HFF-Myc (cell line): Measurements from ENCODE around the gene MLN.

Source experiments
- DNase-seq: peaks from one replicate; pipeline ENCODE4 v3.0.0-alpha.2; 2011; ENCODE audit warnings: low read depth; ENCODE audit errors: extremely low read depth
- H3K4me3 ChIP-seq: replicated peaks from 2 replicates; pipeline ENCODE4 v1.5.1; 2011; ENCODE audit warnings: low read depth, mild to moderate bottlenecking, control low read depth, low read length
- TF ChIP-seq, protein P1 (sequence below): IDR thresholded peaks from 2 replicates; pipeline ENCODE4 v1.5.1; 2012; ENCODE audit warnings: mild to moderate bottlenecking, low read depth, low read length, control low read depth; ENCODE audit errors: missing control alignments

The MLN gene

DNA sequence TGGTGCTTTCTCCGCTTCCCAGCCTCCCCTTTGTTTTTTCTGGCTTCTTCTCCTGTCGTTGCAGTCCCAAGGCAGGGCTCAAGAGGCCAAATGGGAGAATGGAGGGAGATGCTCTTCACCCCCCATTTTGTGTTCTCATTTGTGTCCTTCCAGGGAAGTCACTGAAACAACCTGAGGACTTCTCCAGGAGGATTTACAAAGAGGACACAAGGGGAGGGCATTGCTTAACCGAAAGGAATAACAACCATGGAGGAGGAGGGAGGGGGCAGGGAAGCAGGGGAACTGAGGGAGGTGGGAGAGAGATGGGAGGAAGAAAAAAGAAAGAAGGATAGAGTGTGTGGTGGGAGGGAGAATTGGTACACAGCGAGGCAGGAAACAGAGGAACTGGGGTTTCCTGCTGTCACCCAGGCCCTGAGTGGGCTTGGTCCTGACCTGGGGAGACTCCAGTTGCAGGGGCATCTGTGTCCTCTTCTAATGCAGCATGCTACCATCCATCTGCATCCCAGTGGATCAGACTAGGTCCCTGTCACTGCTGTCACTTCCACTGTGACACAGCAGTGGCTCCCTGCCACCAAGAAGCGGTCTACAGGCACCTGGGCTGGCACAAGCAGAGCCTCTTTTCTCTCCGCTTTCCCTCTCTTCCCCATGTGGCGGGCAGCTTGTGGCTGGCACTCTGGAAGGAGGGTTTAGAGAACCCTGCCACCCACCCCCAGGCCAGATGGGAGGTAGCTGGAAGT, 17.1 kb upstream of the MLN start:
- H3K4me3 ChIP-seq, result no peak overlapping the region
- DNase-seq, result no peak
- TF ChIP-seq, protein P1, sequence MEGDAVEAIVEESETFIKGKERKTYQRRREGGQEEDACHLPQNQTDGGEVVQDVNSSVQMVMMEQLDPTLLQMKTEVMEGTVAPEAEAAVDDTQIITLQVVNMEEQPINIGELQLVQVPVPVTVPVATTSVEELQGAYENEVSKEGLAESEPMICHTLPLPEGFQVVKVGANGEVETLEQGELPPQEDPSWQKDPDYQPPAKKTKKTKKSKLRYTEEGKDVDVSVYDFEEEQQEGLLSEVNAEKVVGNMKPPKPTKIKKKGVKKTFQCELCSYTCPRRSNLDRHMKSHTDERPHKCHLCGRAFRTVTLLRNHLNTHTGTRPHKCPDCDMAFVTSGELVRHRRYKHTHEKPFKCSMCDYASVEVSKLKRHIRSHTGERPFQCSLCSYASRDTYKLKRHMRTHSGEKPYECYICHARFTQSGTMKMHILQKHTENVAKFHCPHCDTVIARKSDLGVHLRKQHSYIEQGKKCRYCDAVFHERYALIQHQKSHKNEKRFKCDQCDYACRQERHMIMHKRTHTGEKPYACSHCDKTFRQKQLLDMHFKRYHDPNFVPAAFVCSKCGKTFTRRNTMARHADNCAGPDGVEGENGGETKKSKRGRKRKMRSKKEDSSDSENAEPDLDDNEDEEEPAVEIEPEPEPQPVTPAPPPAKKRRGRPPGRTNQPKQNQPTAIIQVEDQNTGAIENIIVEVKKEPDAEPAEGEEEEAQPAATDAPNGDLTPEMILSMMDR, result no peak

DNA sequence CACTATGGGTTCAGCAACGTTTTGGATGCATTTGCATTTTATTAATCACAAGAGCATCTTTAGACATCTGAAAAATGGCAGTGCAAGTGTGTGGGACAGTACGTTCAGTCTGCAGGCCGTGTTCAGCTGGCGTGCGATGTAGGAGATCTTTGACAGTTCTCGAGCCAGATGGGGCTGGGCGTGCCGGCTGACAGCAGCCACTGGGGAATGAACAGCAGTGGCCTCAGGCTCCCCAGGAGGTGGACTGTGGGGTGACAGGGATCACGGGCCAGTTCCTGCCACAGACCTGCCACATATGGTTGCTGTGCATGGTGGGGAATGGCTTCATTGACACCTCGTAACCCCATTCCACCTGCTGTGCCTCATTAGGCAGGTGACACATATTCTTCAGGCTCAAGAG, 16.4 kb upstream of the MLN start:
- no peak for DNase-seq
- TF ChIP-seq, protein P1, result no peak
- H3K4me3 ChIP-seq, result no peak overlapping the region

DNA sequence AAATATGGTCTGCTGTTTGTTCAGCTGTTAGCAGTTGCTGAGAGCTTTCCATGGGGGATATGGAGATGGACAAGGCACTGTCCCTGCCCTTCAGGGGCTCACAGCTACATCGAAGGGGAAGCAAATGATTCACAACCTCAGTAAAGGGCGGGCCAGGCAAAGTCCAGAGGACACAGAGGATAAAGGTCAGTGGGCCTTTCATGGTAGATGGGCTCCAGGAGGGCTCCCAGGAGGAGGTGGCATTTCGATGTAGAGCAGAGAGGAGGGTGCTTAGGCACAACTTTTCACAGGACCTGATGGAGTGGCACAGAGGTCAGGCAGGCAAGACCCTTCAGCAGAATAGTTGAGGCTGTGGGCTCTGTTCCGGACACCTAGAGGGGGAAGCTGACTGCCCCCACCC, 15.2 kb upstream of the MLN start:
- TF ChIP-seq, protein P1, result no peak
- H3K4me3 ChIP-seq, result no peak overlapping the region
- no peak for DNase-seq

DNA sequence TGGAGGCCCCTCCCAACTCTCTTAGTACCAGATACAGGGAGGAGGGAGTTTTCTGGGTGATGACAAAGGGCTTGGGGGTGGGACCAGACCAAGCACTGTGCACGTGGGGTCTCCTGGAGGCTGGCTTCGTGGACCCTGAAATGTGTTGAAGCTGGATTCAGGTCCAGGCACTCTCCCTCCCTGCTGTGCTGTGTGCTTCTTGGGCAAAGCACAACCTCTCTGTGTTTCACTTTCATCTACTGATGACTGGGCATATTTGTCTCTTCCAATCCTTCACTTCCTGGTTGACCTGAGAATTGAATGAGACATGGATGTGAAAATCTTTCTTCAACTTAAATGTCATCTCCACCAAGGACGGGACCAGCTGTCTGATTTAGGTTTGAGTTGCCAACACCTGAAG, 14.5 kb upstream of the MLN start:
- H3K4me3 ChIP-seq, result no peak overlapping the region
- no peak for DNase-seq

DNA sequence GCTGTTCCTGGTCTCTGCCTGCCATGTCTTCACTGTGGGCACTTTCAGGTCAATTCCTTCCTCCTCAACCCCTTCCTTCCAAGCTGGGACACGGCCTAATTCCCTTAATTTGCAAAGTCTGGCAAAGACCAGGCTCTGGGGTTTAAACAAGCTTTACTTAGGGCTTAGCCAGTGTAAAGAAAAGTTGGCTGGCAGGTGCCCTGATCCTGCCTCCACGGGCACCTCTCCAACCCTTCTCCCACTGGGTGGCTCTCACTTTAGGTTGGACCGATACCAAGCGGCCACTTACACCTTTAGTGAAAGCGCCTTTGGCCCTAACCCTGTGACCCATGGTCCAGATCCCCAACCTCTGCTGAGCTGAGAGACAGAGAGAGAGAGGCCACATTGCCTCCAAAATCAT, 13.7 kb upstream of the MLN start:
- no peak for DNase-seq
- TF ChIP-seq, protein P1, result no peak
- H3K4me3 ChIP-seq, result no peak overlapping the region

More for the DNA sequence above, 14.5 kb upstream of the MLN start:
- TF ChIP-seq, protein P1, result no peak

DNA sequence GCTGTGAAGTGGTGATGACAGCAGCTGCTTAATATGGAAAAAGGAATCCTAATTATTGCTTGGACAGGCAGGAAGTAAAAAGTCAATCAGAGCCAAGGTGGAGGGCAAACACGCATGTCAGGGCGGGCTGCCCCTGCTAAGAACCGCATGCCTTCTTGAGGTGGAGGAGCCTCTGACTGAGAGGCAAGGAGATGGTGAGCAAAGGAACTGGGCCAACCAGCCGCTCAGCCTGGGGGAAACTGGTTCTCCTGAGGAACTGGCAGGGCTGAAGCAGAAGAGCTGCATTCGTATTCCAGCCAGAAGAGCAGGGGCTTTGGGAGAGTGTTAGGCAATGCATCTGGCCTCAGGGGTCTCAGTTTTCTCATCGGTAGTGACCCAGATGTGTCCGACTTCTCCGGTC, 13.1 kb upstream of the MLN start:
- H3K4me3 ChIP-seq, result no peak overlapping the region
- DNase-seq, result no peak
- TF ChIP-seq, protein P1, result no peak

DNA sequence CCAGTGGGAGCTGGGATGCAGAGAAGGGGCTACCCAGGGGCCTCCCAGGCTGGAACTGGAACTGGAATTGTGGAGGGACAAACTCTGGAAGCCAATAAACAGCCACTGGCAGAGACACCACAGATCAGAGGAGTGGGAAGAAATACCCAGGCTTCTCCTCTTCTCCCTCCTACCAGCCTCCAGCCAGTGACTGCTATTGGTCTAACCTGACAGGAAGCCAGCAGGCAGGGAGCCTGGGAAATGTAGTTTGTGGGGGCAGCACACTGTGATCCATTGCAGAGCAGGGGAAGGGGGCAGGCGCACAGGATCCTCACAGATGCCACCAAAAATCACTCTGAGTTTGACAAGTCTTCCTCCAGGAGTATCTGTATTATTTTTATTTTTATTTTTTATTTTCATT, 12.1 kb upstream of the MLN start:
- H3K4me3 ChIP-seq, result no peak overlapping the region
- TF ChIP-seq, protein P1, result no peak
- no peak for DNase-seq
